ENCODE data around the gene LMLN.
A peak's percentile ranks its signal among the peaks of the same experiment; 100 is the strongest.
"Not testable (repeated sequence)": the region's sequence is repeated elsewhere in the genome, so short reads cannot be mapped to it uniquely, and the experiment has no call there.

Gene LMLN

GRCh38 chr3:197959891-197960693, at the start of gene LMLN:
TSS of gene LMLN (plus strand) at chr3:197960217. CDS start at chr3:197960246, 29 bp downstream.
- no peak for TF ChIP-seq CTCF (IDR thresholded peaks at IDR 0.05; ENCODE audit: insufficient read depth, low read depth, low read length, missing control alignments)

GRCh38 chr3:197912741-197913476, 47.1 kb upstream of the LMLN start:
- DNase-seq (ENCODE audit: low read depth) = peak; percentile 28
- TF ChIP-seq CTCF (IDR thresholded peaks at IDR 0.05; ENCODE audit: insufficient read depth, low read depth, low read length, missing control alignments) = no peak
- H3K4me3 ChIP-seq (ENCODE audit: low read depth, low read length) = no peak overlapping the region

More at GRCh38 chr3:197959891-197960693, at the start of gene LMLN:
- peak; percentile 97 for DNase-seq (ENCODE audit: low read depth)
- H3K4me3 ChIP-seq (ENCODE audit: low read depth, low read length) = peak within 1 kb of the TSS; percentile 90

GRCh38 chr3:197913641-197914380, 46.2 kb upstream of the LMLN start:
- no peak for TF ChIP-seq CTCF (IDR thresholded peaks at IDR 0.05; ENCODE audit: insufficient read depth, low read depth, low read length, missing control alignments)
- H3K4me3 ChIP-seq (ENCODE audit: low read depth, low read length) = no peak overlapping the region
- no peak for DNase-seq (ENCODE audit: low read depth)

- not testable (repeated sequence) for H3K4me3 ChIP-seq (ENCODE audit: low read depth, low read length)
- DNase-seq (ENCODE audit: low read depth) = peak; percentile 59
Measured at GRCh38 chr3:197921429-197922275, 38.4 kb upstream of the LMLN start.

- no peak for DNase-seq (ENCODE audit: low read depth)
- peak; percentile 6 for TF ChIP-seq CTCF (IDR thresholded peaks at IDR 0.05; ENCODE audit: insufficient read depth, low read depth, low read length, missing control alignments)
Measured at GRCh38 chr3:197926418-197926817, 33.6 kb upstream of the LMLN start.

GRCh38 chr3:197927578-197927977, 32.4 kb upstream of the LMLN start:
- not testable (repeated sequence) for H3K4me3 ChIP-seq (ENCODE audit: low read depth, low read length)

More at GRCh38 chr3:197926418-197926817, 33.6 kb upstream of the LMLN start:
- no peak overlapping the region for H3K4me3 ChIP-seq (ENCODE audit: low read depth, low read length)

GRCh38 chr3:197936819-197937384, 23.1 kb upstream of the LMLN start:
- DNase-seq (ENCODE audit: low read depth) = no peak
- TF ChIP-seq CTCF (IDR thresholded peaks at IDR 0.05; ENCODE audit: insufficient read depth, low read depth, low read length, missing control alignments) = no peak
- H3K4me3 ChIP-seq (ENCODE audit: low read depth, low read length) = no peak overlapping the region

More at GRCh38 chr3:197927578-197927977, 32.4 kb upstream of the LMLN start:
- not testable (repeated sequence) for DNase-seq (ENCODE audit: low read depth)
